HepG2 (cell line): ENCODE results near the gene PGAP3. TPM values are rescaled to one million over a fixed set of nuclear protein-coding genes. Genes with fewer than 3 reads are reported as not detected.

Source experiments
- DMAP1 ChIP-seq: IDR thresholded peaks from 2 replicates; pipeline ENCODE4 v1.6.1; 2016
- HES4 ChIP-seq: sonication (generic); formaldehyde crosslinking; IDR thresholded peaks from 2 replicates; pipeline ENCODE4 v1.9.0; 2021; ENCODE audit warnings: mild to moderate bottlenecking, missing genetic modification reagents, borderline replicate concordance
- HHEX ChIP-seq: IDR thresholded peaks from 2 replicates; pipeline ENCODE4 v1.6.1; 2016; ENCODE audit warnings: control low read depth
- HMGA1 ChIP-seq: sonication (generic); formaldehyde crosslinking; conservative IDR thresholded peaks from 2 replicates; pipeline ENCODE4 v1.4.0; 2020; ENCODE audit warnings: missing genetic modification reagents
- HNRNPK ChIP-seq: fragments of 200-400 bp; formaldehyde crosslinking; IDR thresholded peaks from 2 replicates; pipeline ENCODE4 v1.6.1; 2018; ENCODE audit warnings: low read length, low read depth, moderate library complexity, mild to moderate bottlenecking; ENCODE audit not compliant: poor library complexity, severe bottlenecking
- KLF12 ChIP-seq: sonication (generic); formaldehyde crosslinking; IDR thresholded peaks from 2 replicates; pipeline ENCODE4 v1.4.0; 2020; ENCODE audit warnings: missing genetic modification reagents, borderline replicate concordance
- MAF1 ChIP-seq: sonication (generic); formaldehyde crosslinking; IDR thresholded peaks from 2 replicates; pipeline ENCODE4 v1.5.0; 2020; ENCODE audit warnings: missing genetic modification reagents, borderline replicate concordance
- MED8 ChIP-seq: sonication (generic); formaldehyde crosslinking; IDR thresholded peaks from 2 replicates; pipeline ENCODE4 v1.8.1; 2023; ENCODE audit warnings: mild to moderate bottlenecking, missing genetic modification reagents; ENCODE audit not compliant: insufficient replicate concordance
- MEF2D ChIP-seq: sonication (generic); formaldehyde crosslinking; IDR thresholded peaks from 2 replicates; pipeline ENCODE4 v1.5.1; 2020; ENCODE audit warnings: mild to moderate bottlenecking, missing genetic modification reagents
- NAIF1 ChIP-seq: sonication (generic); formaldehyde crosslinking; IDR thresholded peaks from 2 replicates; pipeline ENCODE4 v1.5.0; 2020; ENCODE audit warnings: mild to moderate bottlenecking, missing genetic modification reagents, borderline replicate concordance
- SOX6 ChIP-seq, 2 experiments: fragments of 450-650 bp in 1 of 2; sonication (generic) in 1 of 2; formaldehyde crosslinking in 1 of 2; IDR thresholded peaks; 2 replicates each; pipeline versions ENCODE4 v1.4.0 to v1.6.1; 2017 to 2020; ENCODE audit warnings: antibody characterized with exemption in 1 of 2, mild to moderate bottlenecking in 1 of 2, missing genetic modification reagents in 1 of 2
- THYN1 ChIP-seq: sonication (generic); formaldehyde crosslinking; IDR thresholded peaks from 2 replicates; pipeline ENCODE4 v1.8.1; 2023; ENCODE audit warnings: low read depth, mild to moderate bottlenecking, moderate library complexity, missing genetic modification reagents, borderline replicate concordance
- YEATS2 ChIP-seq: sonication (generic); formaldehyde crosslinking; IDR thresholded peaks from 2 replicates; pipeline ENCODE4 v1.4.0; 2020; ENCODE audit warnings: missing genetic modification reagents, borderline replicate concordance
- ZNF34 ChIP-seq: sonication (generic); formaldehyde crosslinking; IDR thresholded peaks from 2 replicates; pipeline ENCODE4 v1.4.0; 2020; ENCODE audit warnings: mild to moderate bottlenecking, missing genetic modification reagents, borderline replicate concordance
- ZNF451 ChIP-seq: sonication (generic); formaldehyde crosslinking; IDR thresholded peaks from 2 replicates; pipeline ENCODE4 v1.5.0; 2020; ENCODE audit warnings: mild to moderate bottlenecking, missing genetic modification reagents
- ZNF704 ChIP-seq: sonication (generic); formaldehyde crosslinking; IDR thresholded peaks from 2 replicates; pipeline ENCODE4 v1.8.1; 2023; ENCODE audit warnings: mild to moderate bottlenecking, inconsistent platforms, moderate library complexity, missing genetic modification reagents, borderline replicate concordance
- ZNF710 ChIP-seq: sonication (generic); formaldehyde crosslinking; IDR thresholded peaks from 2 replicates; pipeline ENCODE4 v1.5.0; 2020; ENCODE audit warnings: mild to moderate bottlenecking, missing genetic modification reagents, borderline replicate concordance
- ZNF878 ChIP-seq: sonication (generic); formaldehyde crosslinking; IDR thresholded peaks from 2 replicates; pipeline ENCODE4 v1.8.1; 2023; ENCODE audit warnings: mild to moderate bottlenecking, missing genetic modification reagents, moderate library complexity
- ZSCAN29 ChIP-seq: sonication (generic); formaldehyde crosslinking; conservative IDR thresholded peaks from 2 replicates; pipeline ENCODE4 v1.4.0; 2020; ENCODE audit warnings: mild to moderate bottlenecking, missing genetic modification reagents
- polyA plus RNA-seq, 8 experiments: library from polyadenylated mRNA; depleted of rRNA in 3 of 8; stranded (reverse) in 7 of 8; unstranded in 1 of 8; fragments of >200 nt; fragmentation: Illumina TruSeq in 4 of 8; extraction: Trizol in 4 of 8; gene quantifications; 2 replicates each; pipeline versions ENCODE4 v1.2.1 to v1.2.3, GENCODE V29; 2011 to 2016; ENCODE audit warnings: low read depth in 4 of 8, missing spikeins in 1 of 8, mixed read lengths in 1 of 8; ENCODE audit not compliant: insufficient read depth in 1 of 8
- total RNA-seq, 5 experiments: library from RNA; depleted of rRNA; stranded (reverse); fragments of >200 nt; fragmentation: Illumina TruSeq; extraction: Trizol; gene quantifications; 2 replicates each; pipeline ENCODE4 v1.2.3, GENCODE V29; 2016; ENCODE audit warnings: low read depth in 1 of 5
- TF ChIP-seq, protein P1 (sequence below): sonication (generic); formaldehyde crosslinking; IDR thresholded peaks from 2 replicates; pipeline ENCODE4 v1.4.0; 2020; ENCODE audit warnings: missing genetic modification reagents
- TF ChIP-seq, protein P2 (sequence below): sonication (generic); formaldehyde crosslinking; IDR thresholded peaks from 2 replicates; pipeline ENCODE4 v1.9.0; 2021; ENCODE audit warnings: missing genetic modification reagents, borderline replicate concordance
- TF ChIP-seq, protein P3 (sequence below): sonication (generic); formaldehyde crosslinking; IDR thresholded peaks from 2 replicates; pipeline ENCODE4 v1.9.0; 2021; ENCODE audit warnings: missing genetic modification reagents, borderline replicate concordance

Gene PGAP3
- total and polyA plus RNA-seq, 2 of the 13 experiments (the other 11 are each of a cell fraction or from before 2014, with no cell fraction given), result 11.9 to 14.6 TPM

DNA sequence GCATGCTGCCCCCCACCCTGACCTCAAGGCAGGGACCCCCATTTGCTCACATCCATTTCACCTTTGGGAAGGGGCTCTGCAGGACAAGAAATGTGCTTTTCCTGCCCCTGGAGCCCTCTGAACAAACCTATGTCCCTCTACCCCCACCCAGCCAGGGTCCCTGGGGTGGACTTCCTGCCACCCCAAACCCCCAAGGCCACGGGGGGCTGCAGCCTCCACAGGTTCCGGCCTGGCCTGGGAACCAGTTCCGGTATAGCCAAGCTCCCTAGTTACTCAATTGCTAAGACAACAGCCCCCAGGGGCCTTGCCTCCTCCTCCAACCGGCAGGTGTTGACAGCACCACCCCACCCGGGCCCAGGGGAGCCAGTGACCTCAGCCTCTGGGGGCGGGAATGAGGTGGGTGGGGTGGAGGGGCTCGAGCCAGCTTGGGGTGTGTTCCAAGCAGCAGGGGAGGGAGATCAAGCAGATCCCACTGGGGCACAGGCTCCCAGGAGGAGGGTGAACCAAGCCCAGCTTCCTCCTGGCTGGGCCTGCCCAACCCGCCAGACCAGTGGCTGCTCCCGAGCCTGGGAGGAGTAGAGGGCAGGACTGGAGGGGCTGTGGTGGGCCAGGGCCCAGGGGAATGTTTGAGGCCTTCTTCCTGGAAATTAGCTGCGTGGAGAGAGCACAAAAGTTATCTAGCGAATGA is 13.0 kb downstream of the PGAP3 start (continued):
- TF ChIP-seq MEF2D (peak; percentile 74; the same call in 1 of the 2 replicates), ZNF451 (no peak), MED8 (no peak), DMAP1 (CRISPR knock-in tag) (no peak; the same call in 1 of the 2 replicates), SOX6 (IDR thresholded peaks at IDR 0.05) (no peak), SOX6 (CRISPR knock-in tag; IDR thresholded peaks at IDR 0.05) (peak; percentile 75), HMGA1 (CRISPR knock-in tag) (no peak), HES4 (no peak), ZNF704 (CRISPR knock-in tag) (no peak), HNRNPK (no peak), MAF1 (no peak), ZNF710 (CRISPR knock-in tag) (no peak; the same call in 1 of the 2 replicates), ZNF878 (CRISPR knock-in tag) (no peak), YEATS2 (CRISPR knock-in tag) (peak; percentile 67; the same call in 1 of the 2 replicates), ZNF34 (CRISPR knock-in tag) (no peak), THYN1 (CRISPR knock-in tag) (no peak), HHEX (CRISPR knock-in tag) (no peak), ZSCAN29 (CRISPR knock-in tag) (no peak), KLF12 (CRISPR knock-in tag) (no peak), NAIF1 (CRISPR knock-in tag) (no peak)
- TF ChIP-seq, protein P1, sequence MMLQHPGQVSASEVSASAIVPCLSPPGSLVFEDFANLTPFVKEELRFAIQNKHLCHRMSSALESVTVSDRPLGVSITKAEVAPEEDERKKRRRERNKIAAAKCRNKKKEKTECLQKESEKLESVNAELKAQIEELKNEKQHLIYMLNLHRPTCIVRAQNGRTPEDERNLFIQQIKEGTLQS, result peak; percentile 8; the same call in 1 of the 2 replicates
- TF ChIP-seq, protein P2, sequence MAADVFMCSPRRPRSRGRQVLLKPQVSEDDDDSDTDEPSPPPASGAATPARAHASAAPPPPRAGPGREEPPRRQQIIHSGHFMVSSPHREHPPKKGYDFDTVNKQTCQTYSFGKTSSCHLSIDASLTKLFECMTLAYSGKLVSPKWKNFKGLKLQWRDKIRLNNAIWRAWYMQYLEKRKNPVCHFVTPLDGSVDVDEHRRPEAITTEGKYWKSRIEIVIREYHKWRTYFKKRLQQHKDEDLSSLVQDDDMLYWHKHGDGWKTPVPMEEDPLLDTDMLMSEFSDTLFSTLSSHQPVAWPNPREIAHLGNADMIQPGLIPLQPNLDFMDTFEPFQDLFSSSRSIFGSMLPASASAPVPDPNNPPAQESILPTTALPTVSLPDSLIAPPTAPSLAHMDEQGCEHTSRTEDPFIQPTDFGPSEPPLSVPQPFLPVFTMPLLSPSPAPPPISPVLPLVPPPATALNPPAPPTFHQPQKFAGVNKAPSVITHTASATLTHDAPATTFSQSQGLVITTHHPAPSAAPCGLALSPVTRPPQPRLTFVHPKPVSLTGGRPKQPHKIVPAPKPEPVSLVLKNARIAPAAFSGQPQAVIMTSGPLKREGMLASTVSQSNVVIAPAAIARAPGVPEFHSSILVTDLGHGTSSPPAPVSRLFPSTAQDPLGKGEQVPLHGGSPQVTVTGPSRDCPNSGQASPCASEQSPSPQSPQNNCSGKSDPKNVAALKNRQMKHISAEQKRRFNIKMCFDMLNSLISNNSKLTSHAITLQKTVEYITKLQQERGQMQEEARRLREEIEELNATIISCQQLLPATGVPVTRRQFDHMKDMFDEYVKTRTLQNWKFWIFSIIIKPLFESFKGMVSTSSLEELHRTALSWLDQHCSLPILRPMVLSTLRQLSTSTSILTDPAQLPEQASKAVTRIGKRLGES (CRISPR knock-in tag), result no peak
- TF ChIP-seq, protein P3, sequence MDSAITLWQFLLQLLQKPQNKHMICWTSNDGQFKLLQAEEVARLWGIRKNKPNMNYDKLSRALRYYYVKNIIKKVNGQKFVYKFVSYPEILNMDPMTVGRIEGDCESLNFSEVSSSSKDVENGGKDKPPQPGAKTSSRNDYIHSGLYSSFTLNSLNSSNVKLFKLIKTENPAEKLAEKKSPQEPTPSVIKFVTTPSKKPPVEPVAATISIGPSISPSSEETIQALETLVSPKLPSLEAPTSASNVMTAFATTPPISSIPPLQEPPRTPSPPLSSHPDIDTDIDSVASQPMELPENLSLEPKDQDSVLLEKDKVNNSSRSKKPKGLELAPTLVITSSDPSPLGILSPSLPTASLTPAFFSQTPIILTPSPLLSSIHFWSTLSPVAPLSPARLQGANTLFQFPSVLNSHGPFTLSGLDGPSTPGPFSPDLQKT (CRISPR knock-in tag), result no peak
